ENCODE results near the gene CRELD1.
"Not testable (repeated sequence)": the region's sequence is repeated elsewhere in the genome, so short reads cannot be mapped to it uniquely, and the experiment has no call there.

The CRELD1 gene
- total RNA-seq: 0.56 to 5.7 (median 2.3) reads per million in 17 experiments

- peak; percentile 98 for DNase-seq
Measured at GRCh38 chr3:9933561-9934234, at the start of gene CRELD1. Gene CRELD1, plus strand, starts transcription at chr3:9933834. Its CDS starts 605 bp downstream, at chr3:9934439.

- DNase-seq: no peak
Measured at GRCh38 chr3:9884555-9885165, 49.0 kb upstream of the CRELD1 start.

- DNase-seq: no peak
Measured at GRCh38 chr3:9886328-9886727, 47.3 kb upstream of the CRELD1 start.

GRCh38 chr3:9887480-9887879 lies 46.2 kb upstream of the CRELD1 start:
- peak in 3 of 4 experiments; percentile 25 to 36 (median 29) for DNase-seq

GRCh38 chr3:9888540-9888939 lies 45.1 kb upstream of the CRELD1 start:
- no peak for DNase-seq

GRCh38 chr3:9889405-9889804 lies 44.2 kb upstream of the CRELD1 start:
- no peak for DNase-seq

- DNase-seq: peak; percentile 93 to 96 (median 96)
Measured at GRCh38 chr3:9890249-9891071, 43.2 kb upstream of the CRELD1 start, which contains the start of gene JAGN1. Gene JAGN1, plus strand, starts transcription at chr3:9890610. Its CDS starts 113 bp downstream, at chr3:9890723.

GRCh38 chr3:9891072-9891622 lies 42.5 kb upstream of the CRELD1 start:
- DNase-seq: no peak

GRCh38 chr3:9893739-9894138 lies 39.9 kb upstream of the CRELD1 start:
- no peak for DNase-seq

- not testable (repeated sequence) for DNase-seq
Measured at GRCh38 chr3:9895715-9896114, 37.9 kb upstream of the CRELD1 start.

GRCh38 chr3:9896755-9897407 lies 36.8 kb upstream of the CRELD1 start:
- DNase-seq: not testable (repeated sequence)

GRCh38 chr3:9897408-9898372 lies 35.9 kb upstream of the CRELD1 start:
- DNase-seq: no peak

- DNase-seq: no peak
Measured at GRCh38 chr3:9898467-9899241, 35.0 kb upstream of the CRELD1 start.

- DNase-seq: no peak
Measured at GRCh38 chr3:9899289-9899791, 34.3 kb upstream of the CRELD1 start.

- not testable (repeated sequence) for DNase-seq
Measured at GRCh38 chr3:9900965-9901415, 32.6 kb upstream of the CRELD1 start.

GRCh38 chr3:9901967-9902366 lies 31.7 kb upstream of the CRELD1 start:
- DNase-seq: no peak

- no peak for DNase-seq
Measured at GRCh38 chr3:9902372-9903237, 31.0 kb upstream of the CRELD1 start, which contains the start of gene IL17RE. Gene IL17RE, plus strand, starts transcription at chr3:9902848. Its CDS starts 85 bp downstream, at chr3:9902933.

- DNase-seq: peak; percentile 48 to 71 (median 64)
Measured at GRCh38 chr3:9903238-9903624, 30.4 kb upstream of the CRELD1 start.

- DNase-seq: no peak
Measured at GRCh38 chr3:9903904-9904303, 29.7 kb upstream of the CRELD1 start.

All from suppressor macrophage (primary cell).